Fibroblast of lung (primary cell): ENCODE data around the gene MYDGF.

Experiments used
- CTCF ChIP-seq, 2 donors: IDR thresholded peaks in 1 of 2; conservative IDR thresholded peaks in 1 of 2; 1 replicate in 1 of 2; 2 replicates in 1 of 2; pipeline ENCODE4 v1.5.1; 2011 to 2012; ENCODE audit warnings: low read length in 2 of 2, control low read depth in 1 of 2, inconsistent platforms in 1 of 2, low read depth in 1 of 2, mild to moderate bottlenecking in 1 of 2
- EZH2 ChIP-seq: IDR thresholded peaks from 2 replicates; pipeline ENCODE4 v1.5.1; 2012; ENCODE audit warnings: low read length, control low read depth, mild to moderate bottlenecking; ENCODE audit errors: missing control alignments

GRCh38 chr19:4703671-4704316 is 33.7 kb upstream of the MYDGF start:
- TF ChIP-seq CTCF (conservative IDR thresholded peaks at IDR 0.05 in 1 of 2, IDR thresholded peaks at IDR 0.05 in 1 of 2; ENCODE audit: low read depth in 1 of 2, low read length in 2 of 2) = no peak
- no peak for TF ChIP-seq EZH2
